ENCODE data around the gene SCMH1. TPM values are rescaled to one million over a fixed set of nuclear protein-coding genes. Genes with fewer than 3 reads are reported as not detected.

SCMH1 gene
- total and polyA plus RNA-seq, 2 experiments from 2014 or later = 15.0 to 19.4 TPM

DNA sequence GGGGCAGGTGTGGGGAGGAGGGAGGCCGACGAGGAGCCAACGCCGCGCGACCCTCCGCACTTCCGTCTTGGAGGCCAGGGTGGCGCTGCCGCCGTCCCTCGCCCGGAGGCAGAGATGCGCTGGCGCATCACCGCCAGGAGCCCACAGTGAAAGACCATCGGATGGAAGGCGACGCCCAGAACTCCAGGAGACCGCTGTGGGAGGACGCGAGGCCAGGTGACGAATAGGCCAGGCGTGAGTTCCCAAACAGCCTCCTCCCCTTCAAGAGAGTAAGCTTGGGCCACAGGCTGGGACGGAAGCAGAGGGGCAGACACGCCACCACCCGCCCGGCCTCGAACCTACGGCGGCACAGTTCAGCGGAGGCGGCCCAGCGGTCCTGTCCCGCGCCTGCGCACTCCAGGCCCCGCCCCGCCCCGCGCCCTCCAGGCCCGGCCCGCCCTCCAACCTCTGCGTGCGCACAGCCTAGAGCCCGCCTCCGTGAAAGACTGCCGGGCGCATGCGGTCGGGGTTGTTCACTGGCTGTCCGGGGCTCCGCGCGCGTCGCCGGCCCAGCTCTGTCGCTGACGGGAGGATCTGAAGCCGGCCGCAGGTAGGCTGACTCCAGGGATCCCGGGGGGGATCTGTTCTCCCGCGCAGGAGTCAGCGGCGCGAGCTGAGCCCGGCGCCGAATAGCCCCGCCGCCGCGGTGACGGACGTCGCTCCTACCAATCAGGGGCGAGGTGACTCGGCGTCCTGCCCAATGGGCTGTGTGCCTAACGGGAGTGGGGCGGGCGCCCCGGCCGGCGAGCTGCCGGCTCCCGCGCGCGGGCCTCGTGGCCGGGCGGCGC is 262.7 kb downstream of the SCMH1 start, which contains the start of gene CTPS1:
TSS of gene CTPS1 (plus strand) at position 456 of the 827 bp plus-strand sequence. CDS start 3,595 bp downstream, outside the sequence.
- Histone ChIP-seq H3K27me3 (ENCODE audit: insufficient read depth) (no peaks in the 10 kb centered on the region), H3K4me3 (peak within 1 kb of the TSS; percentile 86), H2AFZ (peak within 1 kb of the TSS; percentile 97), H3K4me1 (ENCODE audit: insufficient read depth) (peaks cover 24% of the 10 kb centered on the region), H3K4me2 (peak within 1 kb of the TSS; percentile 95), H3K9me2 (ENCODE audit: insufficient read depth) (no peaks in the 10 kb centered on the region), H3F3A (replicated peaks; ENCODE audit: low read depth) (0 out of 2 replicates have a peak, but pooled peaks cover 3% of the 10 kb centered on the region), H4K20me1 (replicated peaks; ENCODE audit: insufficient read depth) (peaks cover 28% of the 10 kb centered on the region), H3K79me2 (replicated peaks; ENCODE audit: insufficient read depth) (peaks cover 42% of the 10 kb centered on the region), H3K36me3 (ENCODE audit: insufficient read depth) (peaks cover 12% of the 10 kb centered on the region), H3K27ac (ENCODE audit: low read depth) (peak within 1 kb of the TSS; percentile 97)
- Mint-ChIP-seq H3K4me3 (peak within 1 kb of the TSS; percentile 86), H3K27me3 (ENCODE audit: insufficient read depth, low read depth, poor library complexity) (peaks cover 8% of the 10 kb centered on the region), H3K4me1 (peaks cover 21% of the 10 kb centered on the region), H3K36me3 (ENCODE audit: low read depth) (peaks cover 23% of the 10 kb centered on the region), H3K27ac (peak within 1 kb of the TSS; percentile 97), H3K9me3 (no peaks in the 10 kb centered on the region)
- no peak for TF ChIP-seq EZH2phosphoT487 (IDR thresholded peaks at IDR 0.05; ENCODE audit: unreplicated experiment)
- TF ChIP-seq NANOG (IDR thresholded peaks at IDR 0.05; ENCODE audit: borderline replicate concordance) = no peak
- TF ChIP-seq EZH2 (IDR thresholded peaks at IDR 0.05; ENCODE audit: low read depth, unreplicated experiment) = no peak
- TF ChIP-seq ZNF114 (CRISPR knock-in tag; IDR thresholded peaks at IDR 0.05) = peak; percentile 92
- TF ChIP-seq, protein P1, sequence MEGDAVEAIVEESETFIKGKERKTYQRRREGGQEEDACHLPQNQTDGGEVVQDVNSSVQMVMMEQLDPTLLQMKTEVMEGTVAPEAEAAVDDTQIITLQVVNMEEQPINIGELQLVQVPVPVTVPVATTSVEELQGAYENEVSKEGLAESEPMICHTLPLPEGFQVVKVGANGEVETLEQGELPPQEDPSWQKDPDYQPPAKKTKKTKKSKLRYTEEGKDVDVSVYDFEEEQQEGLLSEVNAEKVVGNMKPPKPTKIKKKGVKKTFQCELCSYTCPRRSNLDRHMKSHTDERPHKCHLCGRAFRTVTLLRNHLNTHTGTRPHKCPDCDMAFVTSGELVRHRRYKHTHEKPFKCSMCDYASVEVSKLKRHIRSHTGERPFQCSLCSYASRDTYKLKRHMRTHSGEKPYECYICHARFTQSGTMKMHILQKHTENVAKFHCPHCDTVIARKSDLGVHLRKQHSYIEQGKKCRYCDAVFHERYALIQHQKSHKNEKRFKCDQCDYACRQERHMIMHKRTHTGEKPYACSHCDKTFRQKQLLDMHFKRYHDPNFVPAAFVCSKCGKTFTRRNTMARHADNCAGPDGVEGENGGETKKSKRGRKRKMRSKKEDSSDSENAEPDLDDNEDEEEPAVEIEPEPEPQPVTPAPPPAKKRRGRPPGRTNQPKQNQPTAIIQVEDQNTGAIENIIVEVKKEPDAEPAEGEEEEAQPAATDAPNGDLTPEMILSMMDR (conservative IDR thresholded peaks at IDR 0.05; ENCODE audit: low read depth in 2 of 2) = peak; percentile 44 to 58; a peak in 3 of 4 replicates
- no peak for TF ChIP-seq ETS1 (IDR thresholded peaks at IDR 0.05)
- peak; percentile 61; the same call in 1 of the 2 replicates for TF ChIP-seq CREB1 (CRISPR knock-in tag; IDR thresholded peaks at IDR 0.05; ENCODE audit: low read depth)
- TF ChIP-seq, protein P2, sequence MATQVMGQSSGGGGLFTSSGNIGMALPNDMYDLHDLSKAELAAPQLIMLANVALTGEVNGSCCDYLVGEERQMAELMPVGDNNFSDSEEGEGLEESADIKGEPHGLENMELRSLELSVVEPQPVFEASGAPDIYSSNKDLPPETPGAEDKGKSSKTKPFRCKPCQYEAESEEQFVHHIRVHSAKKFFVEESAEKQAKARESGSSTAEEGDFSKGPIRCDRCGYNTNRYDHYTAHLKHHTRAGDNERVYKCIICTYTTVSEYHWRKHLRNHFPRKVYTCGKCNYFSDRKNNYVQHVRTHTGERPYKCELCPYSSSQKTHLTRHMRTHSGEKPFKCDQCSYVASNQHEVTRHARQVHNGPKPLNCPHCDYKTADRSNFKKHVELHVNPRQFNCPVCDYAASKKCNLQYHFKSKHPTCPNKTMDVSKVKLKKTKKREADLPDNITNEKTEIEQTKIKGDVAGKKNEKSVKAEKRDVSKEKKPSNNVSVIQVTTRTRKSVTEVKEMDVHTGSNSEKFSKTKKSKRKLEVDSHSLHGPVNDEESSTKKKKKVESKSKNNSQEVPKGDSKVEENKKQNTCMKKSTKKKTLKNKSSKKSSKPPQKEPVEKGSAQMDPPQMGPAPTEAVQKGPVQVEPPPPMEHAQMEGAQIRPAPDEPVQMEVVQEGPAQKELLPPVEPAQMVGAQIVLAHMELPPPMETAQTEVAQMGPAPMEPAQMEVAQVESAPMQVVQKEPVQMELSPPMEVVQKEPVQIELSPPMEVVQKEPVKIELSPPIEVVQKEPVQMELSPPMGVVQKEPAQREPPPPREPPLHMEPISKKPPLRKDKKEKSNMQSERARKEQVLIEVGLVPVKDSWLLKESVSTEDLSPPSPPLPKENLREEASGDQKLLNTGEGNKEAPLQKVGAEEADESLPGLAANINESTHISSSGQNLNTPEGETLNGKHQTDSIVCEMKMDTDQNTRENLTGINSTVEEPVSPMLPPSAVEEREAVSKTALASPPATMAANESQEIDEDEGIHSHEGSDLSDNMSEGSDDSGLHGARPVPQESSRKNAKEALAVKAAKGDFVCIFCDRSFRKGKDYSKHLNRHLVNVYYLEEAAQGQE (IDR thresholded peaks at IDR 0.05; ENCODE audit: unreplicated experiment) = no peak
- no peak for TF ChIP-seq JUNB (IDR thresholded peaks at IDR 0.05; ENCODE audit: unreplicated experiment)
- TF ChIP-seq ZNF462 (CRISPR knock-in tag; IDR thresholded peaks at IDR 0.05) = no peak
- peak; percentile 78 for TF ChIP-seq POLR2AphosphoS5 (IDR thresholded peaks at IDR 0.05; ENCODE audit: low read depth)
- ATAC-seq (peak; percentile 85), DNase-seq (ENCODE audit: low spot score) (peak; percentile 93)
